ENCODE results near the gene CIAO3. TPM values are rescaled to one million over a fixed set of nuclear protein-coding genes. Genes with fewer than 3 reads are reported as not detected.
A peak's percentile ranks its signal among the peaks of the same experiment; 100 is the strongest.

CIAO3 gene
- total RNA-seq, 1 donor from 2014 or later = 33.2 TPM

- FAIRE-seq (no peak), DNase-seq (ENCODE audit: low read depth) (no peak)
- no peaks in the 10 kb centered on the region for H3K36me3 ChIP-seq (ENCODE audit: control insufficient read depth, insufficient read depth, low read length)
- H3K27me3 ChIP-seq (ENCODE audit: control insufficient read depth, insufficient read depth, low read length) = peaks cover 45% of the 10 kb centered on the region
- H3K4me3 ChIP-seq (ENCODE audit: low read depth, low read length) = peak overlapping the region; percentile 17
- TF ChIP-seq CTCF (IDR thresholded peaks at IDR 0.05; ENCODE audit: insufficient read depth, low read length, severe bottlenecking) = no peak
Observed at GRCh38 chr16:704552-705380, 36.0 kb downstream of the CIAO3 start.

GRCh38 chr16:704047-704446 is 36.8 kb downstream of the CIAO3 start:
- Histone ChIP-seq H3K27me3 (ENCODE audit: control insufficient read depth, insufficient read depth, low read length) (peaks cover 41% of the 10 kb centered on the region), H3K36me3 (ENCODE audit: control insufficient read depth, insufficient read depth, low read length) (no peaks in the 10 kb centered on the region), H3K4me3 (ENCODE audit: low read depth, low read length) (no peak overlapping the region)
- no peak for TF ChIP-seq CTCF (IDR thresholded peaks at IDR 0.05; ENCODE audit: insufficient read depth, low read length, severe bottlenecking)
- FAIRE-seq = no peak
- DNase-seq (ENCODE audit: low read depth) = no peak

- no peak for TF ChIP-seq CTCF (IDR thresholded peaks at IDR 0.05; ENCODE audit: insufficient read depth, low read length, severe bottlenecking)
- Histone ChIP-seq H3K4me3 (ENCODE audit: low read depth, low read length) (no peak overlapping the region), H3K27me3 (ENCODE audit: control insufficient read depth, insufficient read depth, low read length) (peaks cover 40% of the 10 kb centered on the region), H3K36me3 (ENCODE audit: control insufficient read depth, insufficient read depth, low read length) (no peaks in the 10 kb centered on the region)
- DNase-seq (ENCODE audit: low read depth) = no peak
- FAIRE-seq = no peak
Observed at GRCh38 chr16:703406-703805, 37.4 kb downstream of the CIAO3 start.

GRCh38 chr16:702341-702740 is 38.5 kb downstream of the CIAO3 start:
- TF ChIP-seq CTCF (IDR thresholded peaks at IDR 0.05; ENCODE audit: insufficient read depth, low read length, severe bottlenecking) = no peak
- FAIRE-seq = no peak
- H3K36me3 ChIP-seq (ENCODE audit: control insufficient read depth, insufficient read depth, low read length) = no peaks in the 10 kb centered on the region
- H3K27me3 ChIP-seq (ENCODE audit: control insufficient read depth, insufficient read depth, low read length) = peaks cover 39% of the 10 kb centered on the region
- no peak overlapping the region for H3K4me3 ChIP-seq (ENCODE audit: low read depth, low read length)
- DNase-seq (ENCODE audit: low read depth) = no peak

GRCh38 chr16:700684-701584 is 39.9 kb downstream of the CIAO3 start:
- TF ChIP-seq CTCF (IDR thresholded peaks at IDR 0.05; ENCODE audit: insufficient read depth, low read length, severe bottlenecking) = no peak
- peaks cover 32% of the 10 kb centered on the region for H3K27me3 ChIP-seq (ENCODE audit: control insufficient read depth, insufficient read depth, low read length)

More at GRCh38 chr16:700684-701584, 39.9 kb downstream of the CIAO3 start:
- DNase-seq (ENCODE audit: low read depth) (no peak), FAIRE-seq (no peak)
- no peak overlapping the region for H3K4me3 ChIP-seq (ENCODE audit: low read depth, low read length)
- H3K36me3 ChIP-seq (ENCODE audit: control insufficient read depth, insufficient read depth, low read length) = no peaks in the 10 kb centered on the region

All from bronchial epithelial cell (primary cell).